Stimulated activated CD4-positive, alpha-beta T cell treated with anti-CD3 and anti-CD28 coated beads, TNF-alpha, amount 100 ng/mL, for 48 hours (primary cell): Measurements from ENCODE around the gene PRMT1.

ENCODE experiments used
- DNase-seq, 3 donors: peaks; one replicate each; pipeline ENCODE4 v3.0.0-alpha.2; 2020; ENCODE audit warnings: low read depth in 3 of 3

PRMT1 gene

DNA sequence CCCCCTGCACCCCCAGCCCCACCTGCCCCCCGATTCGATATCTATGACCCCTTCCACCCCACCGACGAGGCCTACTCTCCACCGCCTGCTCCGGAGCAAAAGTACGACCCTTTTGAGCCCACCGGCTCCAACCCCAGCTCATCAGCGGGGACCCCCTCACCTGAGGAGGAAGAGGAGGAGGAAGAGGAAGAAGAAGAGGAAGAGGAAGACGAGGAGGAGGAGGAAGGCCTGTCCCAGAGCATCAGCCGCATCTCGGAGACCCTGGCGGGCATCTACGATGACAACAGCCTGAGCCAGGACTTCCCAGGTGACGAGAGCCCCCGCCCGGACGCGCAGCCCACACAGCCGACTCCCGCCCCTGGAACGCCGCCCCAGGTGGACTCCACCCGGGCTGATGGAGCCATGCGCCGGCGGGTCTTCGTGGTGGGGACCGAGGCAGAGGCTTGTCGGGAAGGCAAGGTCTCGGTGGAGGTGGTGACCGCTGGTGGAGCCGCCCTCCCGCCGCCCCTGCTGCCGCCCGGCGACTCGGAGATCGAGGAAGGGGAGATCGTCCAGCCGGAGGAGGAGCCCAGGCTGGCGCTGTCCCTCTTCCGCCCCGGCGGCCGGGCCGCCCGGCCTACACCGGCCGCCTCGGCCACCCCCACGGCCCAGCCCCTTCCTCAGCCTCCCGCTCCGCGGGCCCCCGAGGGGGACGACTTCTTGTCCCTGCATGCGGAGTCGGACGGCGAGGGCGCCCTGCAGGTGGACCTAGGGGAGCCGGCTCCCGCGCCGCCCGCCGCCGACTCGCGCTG is 25.8 kb upstream of the PRMT1 start:
- DNase-seq: no peak

- no peak for DNase-seq
These were observed 25.1 kb upstream of the PRMT1 start for GRCh38 chr19:49651820-49652550.

- no peak for DNase-seq
These were observed 24.3 kb upstream of the PRMT1 start for GRCh38 chr19:49652551-49653465.

GRCh38 chr19:49653466-49653806 is 23.6 kb upstream of the PRMT1 start:
- no peak for DNase-seq

DNA sequence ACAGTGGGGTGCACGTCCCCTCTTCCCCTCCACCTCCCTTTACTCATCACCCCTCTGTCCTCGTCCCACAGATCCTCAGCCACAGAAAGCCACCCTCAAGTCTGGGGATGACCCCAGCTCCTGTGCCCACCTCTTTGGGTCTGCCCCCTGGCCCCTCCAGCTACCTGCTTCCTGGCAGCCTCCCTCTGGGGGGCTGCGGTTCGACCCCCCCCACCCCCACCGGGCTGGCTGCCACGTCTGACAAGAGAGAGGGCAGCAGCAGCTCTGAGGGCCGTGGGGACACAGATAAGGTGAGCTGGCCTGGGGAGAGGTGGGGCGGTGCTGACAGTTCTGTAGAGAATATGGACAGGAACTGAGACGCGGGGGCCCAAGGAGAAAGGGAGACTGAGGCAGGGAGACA is 22.5 kb upstream of the PRMT1 start:
- no peak for DNase-seq

GRCh38 chr19:49655570-49656455 is 21.3 kb upstream of the PRMT1 start:
- no peak for DNase-seq

DNA sequence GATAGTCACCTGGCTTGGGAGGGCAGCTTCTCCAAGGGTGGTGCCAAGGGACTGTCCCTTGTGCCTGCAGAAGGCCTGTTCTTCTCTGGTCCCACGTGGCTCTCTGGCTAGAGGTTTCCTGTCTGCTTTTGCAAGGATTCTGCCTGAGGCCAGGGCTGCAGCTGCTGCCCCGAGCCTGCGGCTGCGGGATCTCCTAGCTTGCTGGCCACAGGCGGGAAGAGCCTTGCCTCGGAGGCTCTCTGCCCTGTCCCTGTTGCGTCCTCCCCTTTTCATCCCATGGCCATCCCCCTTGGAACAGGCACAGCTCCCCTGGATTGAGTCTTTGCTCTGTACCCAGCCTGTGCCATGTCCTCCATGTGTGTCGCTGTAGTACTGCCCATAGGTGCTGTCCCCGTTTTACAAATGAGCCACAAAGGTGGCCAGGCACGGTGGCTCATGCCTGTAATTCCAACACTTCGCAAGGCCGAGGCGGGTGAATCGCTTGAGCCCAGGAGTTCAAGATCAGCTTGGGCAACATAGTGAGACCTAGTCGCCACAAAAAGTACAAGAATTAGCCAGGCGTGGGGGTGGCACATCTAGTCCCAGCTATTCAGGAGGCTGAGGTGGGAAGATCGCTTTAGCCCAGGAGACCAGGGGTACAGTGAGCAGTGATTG is 20.5 kb upstream of the PRMT1 start:
- DNase-seq: no peak

- no peak for DNase-seq
These were observed 19.5 kb upstream of the PRMT1 start for GRCh38 chr19:49657493-49658138.

DNA sequence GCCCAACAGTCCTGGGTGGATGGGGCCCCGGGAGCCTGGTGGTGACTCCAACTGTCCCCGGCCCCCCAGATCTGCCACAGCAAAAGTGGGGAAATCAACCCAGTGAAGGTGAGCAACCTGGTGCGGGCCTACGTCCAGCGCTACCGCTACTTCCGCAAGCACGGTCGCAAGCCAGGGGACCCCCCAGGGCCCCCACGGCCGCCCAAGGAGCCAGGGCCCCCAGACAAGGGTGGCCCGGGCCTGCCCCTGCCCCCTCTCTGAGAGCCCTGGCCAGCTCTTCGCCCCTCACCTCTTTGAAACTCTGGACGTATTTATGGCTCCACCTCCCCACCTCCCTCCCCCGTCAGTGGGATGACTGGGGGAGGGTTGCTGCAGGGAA is 18.9 kb upstream of the PRMT1 start:
- DNase-seq: no peak

DNA sequence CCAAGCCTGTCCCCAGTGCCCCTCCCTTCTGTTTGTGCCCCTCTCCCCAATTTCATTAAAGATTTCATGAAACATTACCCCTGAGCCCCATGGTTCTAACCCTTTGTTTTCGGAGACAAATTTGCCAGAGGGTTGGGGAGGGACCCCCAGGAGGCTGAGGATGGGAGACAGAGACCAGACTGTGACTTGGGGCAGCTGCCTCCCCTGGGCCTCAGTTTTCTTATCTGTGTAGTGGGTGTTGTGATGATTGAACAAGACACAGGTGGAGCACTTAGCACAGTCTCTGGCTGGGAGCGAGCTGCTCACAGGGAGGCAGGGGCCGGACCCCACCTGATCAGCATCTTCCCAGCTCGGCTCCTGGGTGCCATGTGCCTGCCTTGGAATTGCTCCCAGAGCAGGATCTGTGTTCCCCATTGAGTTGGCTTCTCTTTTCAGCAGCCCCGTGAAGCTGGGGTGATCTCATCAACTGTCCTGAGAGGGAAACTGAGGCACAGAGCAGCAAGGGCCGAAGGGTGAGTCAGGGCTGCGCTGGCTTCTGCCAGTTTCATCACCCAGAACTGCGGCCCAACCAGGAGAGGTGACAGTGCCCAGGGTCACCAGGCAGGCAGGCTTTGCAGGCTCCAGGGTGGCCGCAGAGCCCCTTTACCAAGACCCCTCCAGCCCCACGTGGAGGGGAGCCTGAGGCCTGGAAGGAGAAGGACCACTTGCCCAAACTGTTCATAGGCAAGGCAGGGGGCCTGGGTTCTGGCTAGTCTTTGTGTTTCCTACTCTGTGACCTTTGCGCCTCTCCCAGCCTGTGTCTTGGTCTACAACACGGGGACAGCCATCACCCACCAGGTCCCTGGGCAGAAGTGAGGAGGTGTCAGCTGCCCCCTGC is 18.3 kb upstream of the PRMT1 start:
- no peak for DNase-seq

GRCh38 chr19:49660338-49660961 is 16.6 kb upstream of the PRMT1 start:
- no peak for DNase-seq

GRCh38 chr19:49662011-49662410 is 15.1 kb upstream of the PRMT1 start:
- DNase-seq: no peak

DNA sequence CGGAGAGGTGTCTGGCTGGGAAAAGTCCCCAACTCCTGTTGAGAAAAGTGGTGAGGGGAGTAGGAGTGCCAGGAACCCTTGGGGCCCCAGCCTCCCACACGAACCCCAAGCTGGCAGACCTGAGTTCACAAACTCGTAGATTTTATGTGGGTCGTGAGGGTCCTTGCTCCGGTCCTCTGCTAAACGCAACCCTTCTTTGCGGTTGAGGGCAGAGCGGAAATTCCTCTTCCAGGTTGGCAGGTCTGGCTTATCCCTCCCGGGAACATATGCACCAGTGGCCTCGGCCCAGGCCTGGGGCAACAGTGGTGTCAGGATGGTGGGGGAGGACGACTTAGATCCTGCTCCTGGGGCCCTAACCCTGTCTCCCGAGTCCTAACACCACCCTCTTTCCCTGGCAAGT is 13.8 kb upstream of the PRMT1 start:
- DNase-seq: no peak

DNA sequence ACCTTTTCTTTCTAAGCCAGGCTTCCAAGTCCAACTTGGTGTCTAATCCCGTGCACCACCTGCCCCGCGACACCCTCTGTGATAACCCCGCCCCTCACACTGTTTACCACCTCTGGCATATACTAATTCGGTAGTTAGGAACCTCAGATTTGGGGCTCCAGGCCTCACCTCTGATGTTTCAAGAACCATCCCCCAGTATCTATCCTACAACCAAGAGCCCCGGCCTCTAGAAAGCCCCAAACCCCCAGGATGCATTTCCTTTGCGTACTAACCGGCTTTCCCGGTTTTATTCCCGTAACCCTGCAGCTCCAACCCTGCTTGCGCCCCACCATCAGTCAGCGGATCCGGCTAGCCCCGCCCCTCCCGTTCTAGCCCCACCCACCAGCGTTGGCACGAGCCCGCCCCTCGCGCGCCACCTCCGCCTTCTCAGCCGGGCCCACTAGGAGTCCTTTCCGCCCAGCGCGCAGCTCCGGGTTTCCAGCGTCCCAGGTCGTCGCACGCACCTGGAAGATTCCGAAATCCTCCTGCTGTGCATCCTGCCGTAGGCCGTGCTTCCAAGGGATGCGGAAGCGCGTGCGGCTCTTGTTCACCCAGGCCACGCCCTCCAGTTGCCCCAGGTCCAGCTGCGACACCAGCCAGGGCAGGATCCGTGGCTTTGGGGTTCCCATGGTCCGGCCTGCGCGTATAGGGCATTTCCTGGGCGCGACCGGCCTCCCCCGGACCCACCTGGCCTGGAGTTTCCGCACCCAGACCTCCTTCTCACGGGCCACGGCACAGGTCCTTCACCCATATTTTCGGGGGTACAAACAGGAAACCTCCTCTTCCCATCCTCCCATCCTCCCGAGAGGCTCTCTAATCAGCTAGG is 12.7 kb upstream of the PRMT1 start:
- peak; percentile 80 to 98 (median 87) for DNase-seq

DNA sequence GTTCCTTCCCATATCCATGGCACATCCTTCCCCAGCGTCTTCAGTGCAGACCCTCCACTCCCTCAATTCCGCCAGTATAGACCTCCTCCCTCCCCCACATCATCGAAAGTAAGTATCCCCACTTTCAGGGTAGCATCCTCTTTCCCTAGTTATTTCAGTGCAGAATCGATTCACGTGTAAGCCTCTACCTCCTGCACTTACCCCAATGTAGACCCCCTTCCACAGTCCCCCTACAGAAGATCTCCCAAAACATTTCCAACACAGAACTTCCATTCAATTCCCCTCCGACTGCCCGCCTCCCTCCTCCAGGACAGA is 12.1 kb upstream of the PRMT1 start:
- DNase-seq: no peak

GRCh38 chr19:49665351-49666119 is 11.5 kb upstream of the PRMT1 start, which contains the start of the genes BCL2L12 and IRF3:
TSS of gene BCL2L12 (plus strand) at chr19:49665933. CDS start at chr19:49666693, 760 bp downstream.
TSS of gene IRF3 (minus strand) at chr19:49665857. CDS start at chr19:49664838, 1,019 bp downstream.
- DNase-seq: peak; percentile 98 to 99 (median 99)

- DNase-seq: no peak
These were observed 11.0 kb upstream of the PRMT1 start for GRCh38 chr19:49666120-49666444.
